ENCODE results near the gene PPM1J. TPM values are rescaled to one million over a fixed set of nuclear protein-coding genes. Genes with fewer than 3 reads are reported as not detected.

The PPM1J gene
- total and polyA plus RNA-seq, 2 of the 13 experiments (the other 11 are each of a cell fraction or from before 2014, with no cell fraction given) = 0.07 to 0.22 TPM

- TF ChIP-seq ZFP91 (CRISPR knock-in tag; IDR thresholded peaks at IDR 0.05; ENCODE audit: borderline replicate concordance) (no peak; the same call in 1 of the 2 replicates), ZNF747 (CRISPR knock-in tag; IDR thresholded peaks at IDR 0.05; ENCODE audit: borderline replicate concordance) (no peak), MXD4 (CRISPR knock-in tag; IDR thresholded peaks at IDR 0.05) (no peak), HNF4G (IDR thresholded peaks at IDR 0.05; ENCODE audit: borderline replicate concordance, low read depth, low read length) (no peak; the same call in 1 of the 2 replicates), HNF4G (CRISPR knock-in tag; IDR thresholded peaks at IDR 0.05; ENCODE audit: borderline replicate concordance, low read depth) (no peak), ZNF326 (CRISPR knock-in tag; IDR thresholded peaks at IDR 0.05; ENCODE audit: borderline replicate concordance) (no peak), ZNF10 (CRISPR knock-in tag; IDR thresholded peaks at IDR 0.05; ENCODE audit: borderline replicate concordance, low read depth) (no peak), YEATS4 (CRISPR knock-in tag; IDR thresholded peaks at IDR 0.05; ENCODE audit: borderline replicate concordance) (no peak), RERE (CRISPR knock-in tag; IDR thresholded peaks at IDR 0.05; ENCODE audit: low read depth) (no peak), ZNF17 (CRISPR knock-in tag; IDR thresholded peaks at IDR 0.05) (no peak), ZNF441 (CRISPR knock-in tag; IDR thresholded peaks at IDR 0.05; ENCODE audit: borderline replicate concordance) (no peak), IKZF4 (CRISPR knock-in tag; IDR thresholded peaks at IDR 0.05; ENCODE audit: borderline replicate concordance, low read depth, not compliant biosample characterization) (no peak), SAFB2 (CRISPR knock-in tag; IDR thresholded peaks at IDR 0.05; ENCODE audit: borderline replicate concordance, low read depth) (no peak), ZNF775 (CRISPR knock-in tag; IDR thresholded peaks at IDR 0.05; ENCODE audit: borderline replicate concordance) (no peak), TOPORS (CRISPR knock-in tag; IDR thresholded peaks at IDR 0.05) (no peak), GMEB2 (CRISPR knock-in tag; IDR thresholded peaks at IDR 0.05; ENCODE audit: low read depth) (no peak), FUBP1 (CRISPR knock-in tag; IDR thresholded peaks at IDR 0.05; ENCODE audit: borderline replicate concordance) (no peak)
Measured at GRCh38 chr1:112700290-112701226, 14.6 kb downstream of the PPM1J start (continued).

All from HepG2 (cell line).